AG08396 (cell line): ENCODE data around the gene GUCA2B.

Source experiments
- DNase-seq: peaks from one replicate; pipeline ENCODE4 v3.0.0; 2012; ENCODE audit warnings: low spot score, mixed read lengths

GUCA2B gene

DNA sequence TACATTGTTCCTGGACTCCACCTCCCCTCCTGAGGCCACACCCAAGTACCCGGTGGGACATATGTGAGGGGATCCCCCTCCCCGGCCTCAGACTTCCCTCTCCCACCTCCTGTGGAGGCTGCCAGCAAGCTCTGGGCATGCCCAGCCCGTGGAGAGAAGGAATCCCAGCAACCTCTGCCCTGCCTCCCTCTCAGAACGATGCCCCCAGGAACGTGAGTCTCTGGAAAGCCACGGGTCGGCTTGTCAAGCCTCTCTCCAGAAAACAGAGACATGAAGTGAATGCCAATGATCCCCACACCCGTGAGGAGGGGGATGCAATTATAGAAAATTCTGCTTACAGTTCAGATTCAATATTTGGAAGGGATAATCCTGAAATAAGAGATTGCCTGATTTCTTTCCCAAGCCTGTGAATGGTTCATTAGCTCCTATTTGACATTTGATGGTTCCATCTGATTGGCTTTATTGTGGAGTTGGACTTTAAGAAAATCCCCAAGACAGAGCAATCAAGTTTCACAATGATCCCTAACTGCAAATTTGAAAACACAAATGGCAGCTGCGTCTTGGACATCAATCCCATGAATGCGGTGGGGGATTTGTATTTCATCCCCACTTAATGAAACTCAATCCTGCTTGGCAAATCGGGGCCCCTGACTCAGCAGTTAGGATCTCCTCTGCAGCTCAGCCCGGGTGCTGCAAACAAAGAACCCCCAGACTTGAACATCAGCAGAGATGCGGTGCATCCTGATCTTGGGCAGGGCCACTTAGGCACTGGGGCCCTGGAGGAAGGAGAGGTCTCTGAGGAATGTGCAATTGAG is 9.1 kb upstream of the GUCA2B start:
- DNase-seq, result no peak

DNA sequence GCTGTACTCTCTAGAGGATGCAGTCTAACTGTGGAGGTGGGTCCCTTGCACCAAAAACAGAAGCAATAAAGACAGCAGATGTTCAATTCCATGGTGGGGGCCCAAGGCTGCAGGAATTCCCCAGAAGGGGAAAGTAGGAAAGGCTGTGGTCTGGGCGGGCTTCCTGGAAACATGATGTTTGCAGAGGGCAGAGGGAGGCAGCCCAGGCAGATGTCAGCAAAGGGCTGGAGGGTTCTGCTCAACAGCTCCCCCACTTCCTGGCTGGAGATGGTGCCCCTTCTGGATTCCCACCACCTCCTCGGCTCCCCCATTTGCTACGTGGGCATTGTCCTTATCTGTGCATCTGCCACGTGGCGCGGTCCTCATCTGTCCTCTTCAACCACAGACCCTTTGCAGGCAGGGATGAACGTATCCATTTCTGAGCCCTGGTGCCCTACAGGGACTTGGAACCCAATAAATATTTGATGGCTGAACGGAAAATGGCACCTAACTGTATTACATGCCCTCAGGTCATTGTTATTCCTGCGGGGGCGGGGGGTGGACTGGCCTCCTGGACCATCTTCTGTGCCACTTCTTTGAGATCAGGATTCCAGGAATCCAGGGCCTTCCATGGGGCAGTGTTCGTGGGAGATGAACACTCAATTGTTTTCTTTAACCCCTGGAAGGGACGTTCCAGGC is 8.4 kb upstream of the GUCA2B start:
- no peak for DNase-seq

DNA sequence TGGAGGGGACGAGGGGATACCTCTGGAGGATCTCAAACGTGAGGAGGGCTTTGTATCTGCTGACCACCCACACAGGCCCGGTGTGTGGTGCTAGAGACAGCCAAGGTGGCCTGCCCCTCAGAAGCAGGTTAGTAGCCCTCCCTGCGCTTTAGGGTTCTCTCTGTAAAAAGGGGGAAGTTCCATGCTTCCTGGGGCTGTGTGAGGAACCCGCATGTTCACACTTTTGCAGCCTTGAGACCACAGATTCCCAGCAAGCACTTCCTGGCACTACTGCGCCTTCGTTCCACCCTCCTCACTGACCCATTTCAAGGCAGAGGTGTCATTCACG is 7.9 kb upstream of the GUCA2B start:
- DNase-seq, result no peak

DNA sequence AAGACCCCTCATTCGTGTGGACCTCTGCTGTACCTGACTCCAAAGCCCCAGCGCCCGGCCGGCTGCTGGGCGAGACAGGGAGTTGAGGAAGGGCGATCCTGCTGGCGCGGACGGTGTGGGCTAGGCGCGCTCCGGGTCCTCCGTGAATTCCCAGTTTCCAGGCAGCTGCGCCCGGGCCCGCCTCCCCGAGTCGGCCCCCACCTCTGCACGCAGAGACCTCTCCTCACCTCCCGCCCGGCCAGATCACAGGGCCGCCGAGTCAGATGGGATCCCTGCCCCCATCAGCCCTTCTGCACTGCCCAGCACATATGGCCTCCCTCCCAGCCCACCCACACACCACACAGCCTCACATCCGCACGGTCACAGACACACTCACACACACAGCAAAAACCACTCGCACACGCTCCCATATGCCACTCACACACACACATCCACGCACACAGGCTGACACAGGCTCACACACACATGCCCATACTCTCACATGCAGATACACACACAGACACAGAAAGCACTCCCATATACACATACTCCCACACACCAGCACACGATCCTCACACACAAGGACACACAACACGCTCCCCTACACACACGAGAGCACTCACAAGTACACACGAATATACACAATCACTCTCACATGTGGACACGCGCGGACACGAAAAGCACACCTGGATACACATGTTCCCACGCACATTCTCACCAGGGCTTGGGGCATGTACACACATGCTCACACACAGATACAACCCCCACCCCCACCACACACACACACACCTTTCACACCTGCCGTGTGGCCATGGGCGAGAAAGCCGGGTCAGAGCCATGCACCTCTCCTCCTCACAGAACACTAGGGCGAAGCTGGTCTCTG is 7.2 kb upstream of the GUCA2B start:
- no peak for DNase-seq

DNA sequence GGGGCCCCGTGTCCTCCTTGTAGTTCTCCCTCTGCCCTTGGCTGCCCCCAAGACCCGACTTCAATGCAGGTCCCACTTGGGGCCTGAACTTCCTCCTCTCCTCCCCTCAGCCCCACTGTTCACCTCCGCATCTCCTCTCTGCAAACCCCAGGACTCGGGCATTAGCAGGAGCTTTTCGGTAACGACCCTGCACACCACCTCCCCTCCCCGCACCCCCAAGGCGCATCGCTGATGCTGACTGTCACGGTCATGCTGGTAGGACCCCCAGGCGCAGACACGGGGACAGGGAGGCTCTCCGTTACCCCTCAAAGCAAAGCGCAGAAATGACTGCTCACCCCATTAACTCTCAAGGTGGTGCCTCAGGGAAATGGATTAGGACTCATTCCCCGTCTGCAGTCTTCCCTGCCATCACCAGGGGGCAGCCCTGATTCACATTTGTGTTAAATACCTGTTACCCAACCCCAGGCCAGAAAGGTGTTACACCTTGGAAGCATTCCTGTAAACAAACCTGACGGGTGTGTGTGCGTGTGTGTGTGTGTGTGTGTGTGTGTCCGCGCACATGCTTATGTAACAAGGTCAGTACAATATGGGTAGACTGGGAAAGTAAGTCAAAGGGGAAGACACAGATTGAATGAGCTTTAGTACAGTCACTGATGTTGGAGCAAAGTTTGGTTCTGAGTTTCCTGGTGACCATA is 6.4 kb upstream of the GUCA2B start:
- peak; percentile 79 for DNase-seq

DNA sequence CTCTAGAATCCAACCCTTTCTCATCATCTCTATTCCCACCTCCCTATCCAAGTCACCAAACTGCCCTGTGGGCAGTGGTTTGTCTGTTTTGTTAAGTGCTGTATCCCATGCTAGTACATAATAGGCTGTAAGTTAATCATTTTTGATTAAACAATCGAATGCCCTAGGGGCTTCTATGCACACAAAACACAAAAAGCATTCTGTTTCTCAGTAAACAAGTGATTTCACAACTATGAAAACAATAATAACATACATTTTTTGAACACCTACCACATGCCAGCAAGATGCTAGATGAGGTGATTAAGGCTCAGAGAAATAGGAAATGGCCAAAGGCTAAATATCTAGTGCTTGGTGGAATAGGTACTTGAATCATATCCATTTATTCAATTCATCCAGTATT is 5.0 kb upstream of the GUCA2B start:
- no peak for DNase-seq

DNA sequence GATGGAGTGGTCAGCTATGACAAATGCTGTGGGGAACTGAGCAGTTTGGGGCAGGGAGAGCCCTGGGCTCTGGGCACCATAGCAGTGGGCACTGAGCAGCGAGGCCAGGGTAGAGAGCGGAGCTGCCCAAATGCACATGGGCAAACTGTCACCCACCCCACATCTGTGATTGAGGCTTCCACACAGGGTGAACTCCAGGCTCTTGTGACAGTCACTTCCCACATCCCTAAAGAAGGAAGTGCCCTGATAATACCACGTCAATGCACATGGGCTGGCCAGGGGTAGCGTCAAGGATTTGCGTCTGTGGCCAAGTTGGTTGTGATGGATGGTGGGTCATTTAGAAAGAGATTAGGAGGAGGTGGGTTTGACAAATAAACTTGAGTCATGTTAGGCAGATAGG is 2.6 kb upstream of the GUCA2B start:
- no peak for DNase-seq

DNA sequence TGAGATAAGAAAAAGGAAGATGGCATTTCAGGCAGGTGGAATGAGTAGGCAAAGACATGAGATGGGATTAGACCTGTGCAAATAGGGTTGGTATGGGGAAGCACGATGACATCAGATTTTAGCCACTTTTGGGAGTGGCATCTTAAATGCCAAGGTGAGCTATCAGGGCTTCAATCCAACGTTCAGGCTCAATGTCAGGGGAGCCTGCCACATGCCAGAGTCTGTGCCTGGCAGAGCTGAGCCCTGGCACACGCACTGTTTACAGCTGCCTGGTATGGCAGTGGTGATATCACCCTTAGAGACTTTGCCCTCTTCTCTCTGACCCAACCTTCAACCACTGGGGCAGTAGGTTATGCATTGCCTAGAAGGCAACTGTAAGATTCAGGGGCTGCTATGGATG is 1.1 kb upstream of the GUCA2B start:
- no peak for DNase-seq

DNA sequence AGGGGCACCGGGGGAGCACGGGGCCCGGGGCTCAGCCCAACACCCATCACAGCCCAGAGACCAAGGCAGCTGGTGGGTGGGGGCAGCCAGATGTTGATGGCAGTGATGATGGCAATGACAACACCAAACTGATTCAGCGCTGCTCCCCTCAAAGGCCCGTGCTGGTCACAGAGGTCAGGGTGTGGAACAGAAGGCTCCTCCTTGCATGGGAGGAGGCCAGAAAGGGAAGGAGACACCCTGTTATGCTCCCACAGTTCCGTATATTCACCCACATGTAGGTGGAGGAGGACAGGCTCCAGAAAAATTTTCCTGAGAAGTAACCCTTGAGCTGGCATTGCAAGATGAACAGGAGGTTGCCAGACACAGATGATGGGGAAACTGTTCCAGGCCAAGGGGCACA is 414 bp downstream of the GUCA2B start:
- no peak for DNase-seq

DNA sequence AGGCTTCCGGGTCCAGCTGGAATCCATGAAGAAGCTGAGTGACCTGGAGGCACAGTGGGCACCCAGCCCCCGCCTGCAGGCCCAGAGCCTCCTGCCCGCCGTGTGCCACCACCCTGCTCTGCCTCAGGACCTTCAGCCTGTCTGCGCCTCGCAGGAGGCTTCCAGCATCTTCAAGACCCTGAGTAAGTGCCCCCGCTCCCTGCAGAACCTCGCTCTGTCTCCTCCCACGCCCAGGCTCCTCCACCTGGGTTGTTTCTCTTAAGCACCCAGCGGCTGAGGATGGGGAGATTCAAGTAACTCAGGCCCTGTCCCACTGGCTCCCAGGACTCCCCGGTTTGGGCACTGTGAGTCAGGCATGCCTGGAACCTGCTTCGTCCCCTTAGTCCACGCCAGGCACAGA is 1.5 kb downstream of the GUCA2B start:
- no peak for DNase-seq

DNA sequence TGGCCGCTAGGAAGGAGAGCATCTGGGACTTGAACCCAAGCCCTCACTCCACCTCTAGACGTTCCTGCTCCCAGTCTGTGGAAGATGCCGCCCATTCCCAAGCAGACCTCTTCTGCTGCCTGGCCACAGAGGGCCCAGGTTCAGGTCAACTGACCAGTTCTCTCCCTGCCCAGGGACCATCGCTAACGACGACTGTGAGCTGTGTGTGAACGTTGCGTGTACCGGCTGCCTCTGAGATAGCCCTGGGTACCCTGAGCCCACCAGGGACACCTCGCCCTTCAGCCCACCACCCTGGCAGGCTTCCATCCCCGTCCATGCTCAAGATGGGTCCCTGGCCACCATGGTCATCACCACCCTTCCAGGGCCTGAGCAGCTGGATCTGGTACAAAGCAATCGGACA is 2.2 kb downstream of the GUCA2B start:
- DNase-seq, result no peak

DNA sequence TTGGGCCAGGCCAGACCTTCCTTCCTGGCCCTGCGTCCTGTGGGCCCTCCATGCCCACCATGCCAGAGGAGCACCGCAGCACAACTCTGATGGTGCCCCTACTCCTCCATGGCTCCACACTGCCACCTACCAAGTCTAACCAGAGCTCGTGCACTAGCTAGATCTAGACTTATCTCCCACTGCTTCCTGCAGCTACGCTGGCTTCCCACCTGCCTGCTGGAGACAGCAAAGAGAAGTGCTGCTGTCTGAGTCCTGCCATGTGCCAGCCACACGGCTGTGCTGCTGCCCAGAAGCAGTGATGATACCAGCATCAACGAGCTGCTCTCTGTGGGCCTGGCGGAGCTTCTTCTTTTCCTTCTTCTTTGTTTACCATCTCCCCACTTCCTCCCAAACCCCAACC is 4.5 kb downstream of the GUCA2B start:
- no peak for DNase-seq

DNA sequence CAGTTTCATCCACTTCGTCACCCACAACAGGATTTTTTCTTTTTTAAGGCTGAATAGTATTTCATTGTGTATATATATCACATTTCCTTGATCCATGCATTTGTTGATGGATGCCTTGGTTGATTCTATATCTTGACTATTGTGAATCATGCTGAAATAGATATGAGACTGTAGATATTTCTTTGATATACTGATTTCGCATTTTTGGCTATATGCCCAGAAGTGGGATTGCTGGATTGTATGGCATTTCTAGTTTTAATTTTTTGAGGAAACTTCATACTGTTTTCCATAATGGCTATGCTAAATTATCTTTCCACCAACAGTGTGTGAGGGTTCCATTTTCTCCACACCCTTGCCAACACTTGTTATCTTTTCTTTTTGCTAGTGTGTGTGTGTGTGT is 5.0 kb downstream of the GUCA2B start:
- DNase-seq, result no peak

DNA sequence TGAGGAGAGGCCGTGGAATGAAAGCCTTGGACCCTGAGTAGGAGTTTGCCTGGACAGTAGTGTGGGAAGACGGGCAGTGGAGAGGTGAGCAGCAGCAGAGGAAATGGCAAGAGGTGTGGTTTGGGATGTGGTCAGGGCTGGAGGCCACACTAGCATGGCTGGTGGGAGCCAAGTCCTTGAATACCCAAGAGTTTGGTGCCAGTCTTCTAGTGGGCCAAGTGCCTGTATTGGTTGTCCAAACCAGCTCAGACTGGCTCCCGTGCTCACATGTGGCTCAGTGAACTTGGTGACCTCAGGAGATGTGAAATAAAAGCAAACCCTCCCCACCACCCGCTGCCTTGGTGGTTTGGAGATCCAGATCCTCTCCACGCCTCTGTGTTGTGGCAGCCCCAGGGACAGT is 9.0 kb downstream of the GUCA2B start:
- no peak for DNase-seq

DNA sequence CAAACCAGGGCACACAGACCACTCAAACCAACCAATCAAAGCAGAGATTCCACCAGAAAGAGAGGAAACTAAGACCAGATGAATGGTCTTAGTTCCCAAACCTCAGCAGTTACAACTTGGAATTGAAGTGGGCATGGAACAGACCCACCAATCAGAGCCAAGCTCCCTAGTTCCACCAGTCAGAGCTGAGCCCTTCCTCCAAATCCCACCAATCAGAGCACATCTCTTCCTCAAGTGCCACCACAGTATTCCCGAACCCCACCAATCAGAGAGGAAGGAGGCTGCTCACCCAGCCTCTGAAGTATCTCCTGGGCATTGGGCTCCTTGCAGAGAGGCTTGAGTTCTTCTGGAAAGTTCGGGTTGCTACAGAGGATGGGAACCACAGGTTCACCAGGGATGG is 9.9 kb downstream of the GUCA2B start:
- DNase-seq, result no peak

DNA sequence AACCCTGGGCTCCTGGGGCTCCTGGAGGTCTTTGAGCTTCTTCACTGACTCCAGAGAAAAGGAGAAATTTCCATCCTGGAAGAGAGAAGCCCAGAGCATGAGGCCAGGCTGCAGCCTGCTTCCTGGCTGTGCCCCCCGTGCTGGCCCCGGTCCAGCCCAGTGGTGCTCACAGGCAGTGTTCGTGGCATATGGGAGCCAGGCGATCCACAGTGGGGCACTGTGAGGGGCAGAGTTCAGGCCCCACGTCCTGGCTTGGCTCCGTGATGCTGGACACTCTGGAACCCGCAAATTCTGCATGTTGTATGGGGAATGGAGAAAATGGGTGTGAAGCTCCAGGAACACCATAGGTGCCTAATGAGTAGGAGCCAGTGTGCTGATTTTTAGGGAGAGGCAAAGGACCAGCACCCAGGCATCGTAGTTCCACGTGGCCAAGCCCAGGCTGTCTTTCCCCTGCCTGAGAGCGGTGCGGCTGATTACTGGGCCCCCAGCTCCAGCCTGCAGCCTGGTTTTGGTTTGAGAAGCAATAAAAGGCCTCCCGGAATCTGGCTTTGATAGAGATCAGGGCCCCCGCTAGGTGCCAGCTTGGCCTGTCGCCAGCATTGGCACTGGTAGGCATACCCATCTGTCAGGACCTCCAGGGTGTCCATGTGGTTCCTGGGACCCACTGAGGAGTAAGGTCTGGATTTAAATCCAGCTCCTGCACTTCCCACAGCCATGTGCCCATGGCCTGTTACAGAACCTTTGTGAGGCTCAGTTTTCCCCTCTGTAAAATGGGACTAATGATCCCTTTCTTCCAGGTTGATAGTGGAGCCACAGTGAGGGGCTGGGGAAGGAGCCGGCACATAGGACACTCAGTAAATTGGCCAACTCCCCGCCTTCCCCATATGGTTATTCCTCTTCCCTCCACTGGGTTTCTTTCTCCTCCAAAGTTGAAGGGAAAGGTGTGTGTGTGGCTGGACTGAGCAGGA is 10.6 kb downstream of the GUCA2B start:
- no peak for DNase-seq

DNA sequence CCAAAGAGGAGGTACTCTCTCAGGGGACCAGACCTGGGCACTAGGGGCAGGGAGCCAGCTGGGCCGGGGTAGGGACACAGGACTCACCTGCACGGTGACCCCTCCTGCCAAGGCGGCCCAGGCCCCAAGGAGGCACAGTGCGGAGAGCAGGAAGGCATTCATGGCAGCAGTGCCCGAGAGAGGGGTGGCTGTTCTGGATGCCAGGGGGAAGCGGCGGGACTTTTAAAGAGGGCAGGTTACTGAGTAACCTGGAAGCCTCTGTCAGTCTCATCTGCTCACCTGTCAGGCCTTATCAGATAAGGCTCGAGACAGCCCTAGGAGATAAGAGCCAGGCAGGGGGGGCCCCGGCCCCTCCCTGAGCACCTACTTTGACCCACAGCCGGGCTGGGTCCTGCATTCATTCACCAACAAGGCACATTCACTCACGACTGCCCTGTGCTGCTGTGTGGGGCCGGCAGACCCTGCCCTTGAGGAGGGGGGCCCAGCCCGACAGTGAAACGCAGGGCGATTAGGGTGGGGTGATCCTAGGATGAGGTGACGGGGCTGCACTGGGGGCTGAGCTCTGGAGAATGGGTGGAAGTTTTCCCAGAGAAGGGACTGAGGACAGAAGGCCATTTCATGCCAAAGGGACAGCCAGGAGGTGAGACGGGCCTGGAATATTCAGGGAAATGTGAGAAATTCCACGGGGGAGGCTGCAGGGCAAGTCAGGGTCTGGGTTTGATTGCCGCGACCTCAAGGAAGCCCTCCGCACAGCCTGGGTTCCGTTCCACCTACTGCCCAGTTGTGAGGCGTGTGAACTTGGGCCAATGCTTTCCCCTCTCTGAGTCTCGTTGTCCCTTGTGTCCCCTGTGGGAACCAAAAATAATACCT is 11.6 kb downstream of the GUCA2B start, which contains the start of gene GUCA2A:
Gene GUCA2A (minus strand): TSS at position 195 of the 870 bp plus-strand sequence. CDS start 33 bp downstream, at position 162.
- DNase-seq, result no peak

DNA sequence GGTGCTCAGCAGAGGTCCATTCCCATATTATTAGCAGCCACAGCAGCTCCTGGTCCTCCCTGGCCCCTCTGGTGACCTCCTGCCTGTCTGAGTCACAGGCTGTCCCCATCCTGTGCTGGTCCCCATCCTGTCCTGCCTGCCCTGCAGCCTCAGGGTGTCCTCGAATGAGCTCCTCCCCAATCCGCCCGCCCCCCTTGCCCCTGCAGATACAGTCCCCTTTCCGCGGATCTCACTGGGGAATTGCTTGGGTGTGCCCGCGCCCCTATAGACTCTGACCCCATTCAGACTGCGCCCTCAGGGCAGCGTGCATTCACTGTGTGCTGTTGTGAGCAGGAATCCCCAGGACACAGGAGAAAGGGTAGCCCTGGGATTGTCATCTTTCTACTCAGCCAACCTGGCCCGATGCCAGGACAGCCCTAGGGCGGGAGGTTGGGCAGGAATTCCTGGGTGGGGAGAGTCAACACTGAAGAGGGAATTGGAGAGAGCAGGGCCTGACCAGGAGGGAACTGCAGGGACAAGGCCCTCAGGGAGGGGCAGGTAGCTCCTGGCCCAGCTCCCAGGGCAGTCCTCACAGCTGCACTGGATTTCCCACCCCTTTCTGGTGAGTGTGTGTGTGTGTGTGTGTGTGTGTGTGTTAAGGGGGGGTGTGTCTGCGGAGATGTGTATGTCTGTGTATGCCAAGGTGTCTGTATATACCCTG is 12.5 kb downstream of the GUCA2B start:
- no peak for DNase-seq

DNA sequence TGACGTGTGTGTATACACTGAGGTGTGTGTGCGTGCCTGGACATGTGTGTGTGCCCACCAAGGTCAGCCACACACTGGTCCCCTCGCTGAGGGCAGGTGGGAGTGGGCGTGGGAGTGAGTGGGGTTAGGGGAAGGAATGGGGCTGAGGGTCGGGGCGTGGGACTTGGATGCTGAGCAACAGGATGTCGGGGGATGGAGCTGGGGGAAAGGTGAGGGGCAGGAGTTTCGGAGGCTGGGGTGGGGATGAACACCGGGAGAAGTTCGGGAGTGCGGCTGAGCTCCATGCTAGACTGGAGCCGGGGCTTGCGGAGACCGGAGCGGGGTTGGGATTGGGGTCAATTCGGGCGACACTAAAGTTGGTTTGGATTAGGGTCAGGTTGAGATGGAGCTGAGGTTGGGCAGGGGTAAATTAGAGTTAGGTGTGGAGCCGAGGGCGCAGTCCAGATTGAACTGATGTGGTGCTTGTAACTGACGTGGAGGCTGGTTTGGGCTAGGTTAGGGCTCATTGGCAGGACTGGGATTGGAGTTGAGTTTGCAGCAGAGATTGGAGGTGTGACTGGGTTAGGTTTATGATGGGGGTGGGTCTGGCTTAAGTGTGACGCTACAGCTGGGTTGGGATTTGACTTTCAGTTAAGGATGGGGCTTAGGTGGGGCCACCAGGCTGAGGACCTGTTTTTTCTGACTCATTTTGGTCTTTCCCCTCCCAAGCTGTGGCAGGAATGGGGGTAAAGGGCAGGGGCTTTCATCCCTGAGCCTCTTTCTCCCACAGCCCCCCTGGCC is 14.6 kb downstream of the GUCA2B start:
- DNase-seq, result no peak
